Endometrial microvascular endothelial cells (primary cell): Measurements from ENCODE around the gene TGFA. TPM values are rescaled to one million over a fixed set of nuclear protein-coding genes. Genes with fewer than 3 reads are reported as not detected.

Experiments used
- in situ Hi-C: cut with HindIII; loops from 2 replicates; pipeline ENCODE4 v1.10.0; 2017; ENCODE audit warnings: low sequenced_read_pairs, low pct_unique_long_range_greater_than_20kb; ENCODE audit errors: inconsistent ontology term
- total RNA-seq: library from RNA; depleted of rRNA; stranded (reverse); fragments of >200 nt; gene quantifications from one replicate; pipeline ENCODE4 v1.2.3, GENCODE V29; 2015; ENCODE audit errors: inconsistent ontology term

The TGFA gene
- total RNA-seq, result not detected

DNA sequence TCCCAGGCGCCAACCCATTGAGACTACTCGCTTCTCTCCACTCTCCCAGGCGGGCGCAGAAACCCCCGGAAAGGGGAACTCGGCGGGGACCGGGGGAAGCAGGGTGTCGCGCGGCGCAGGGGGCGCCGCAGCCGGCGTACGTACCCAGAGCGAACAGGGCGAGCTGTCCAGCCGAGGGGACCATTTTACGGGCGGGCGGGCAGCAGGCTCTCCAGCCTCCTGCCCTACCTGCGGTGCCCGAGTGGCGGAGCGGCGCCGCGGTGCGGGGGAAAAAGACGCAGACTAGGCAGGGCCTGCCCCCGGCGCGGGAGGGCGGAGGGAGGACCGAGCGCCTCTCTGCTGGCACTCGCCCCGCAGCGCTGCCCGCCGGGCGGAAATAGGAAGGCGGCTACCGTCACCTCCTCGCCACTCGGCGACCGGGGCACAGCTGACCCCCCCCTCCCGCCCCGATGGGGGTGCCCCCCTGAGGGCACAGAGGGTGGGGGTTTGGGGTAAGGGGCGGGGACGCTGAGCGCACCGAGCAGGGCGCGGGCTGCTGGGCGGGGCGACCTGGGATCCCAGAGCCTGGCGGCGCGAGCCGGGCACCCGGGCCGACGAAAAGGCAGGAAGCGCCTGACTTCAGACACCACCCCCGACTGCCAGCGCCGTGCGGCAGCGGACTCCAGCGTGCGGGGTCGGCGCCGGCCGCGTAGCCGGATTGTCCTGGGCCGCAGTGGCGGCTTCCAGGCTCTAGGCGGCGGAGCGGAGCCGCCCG, at the start of gene TGFA:
Gene TGFA (minus strand): TSS at position 243 of the 754 bp plus-strand sequence. CDS start 59 bp downstream, at position 184.
- in situ Hi-C loops, result loop anchor here (25.0 kb wide), 1 partner anchor 91 kb away; no protein-coding TSS in a partner anchor

DNA sequence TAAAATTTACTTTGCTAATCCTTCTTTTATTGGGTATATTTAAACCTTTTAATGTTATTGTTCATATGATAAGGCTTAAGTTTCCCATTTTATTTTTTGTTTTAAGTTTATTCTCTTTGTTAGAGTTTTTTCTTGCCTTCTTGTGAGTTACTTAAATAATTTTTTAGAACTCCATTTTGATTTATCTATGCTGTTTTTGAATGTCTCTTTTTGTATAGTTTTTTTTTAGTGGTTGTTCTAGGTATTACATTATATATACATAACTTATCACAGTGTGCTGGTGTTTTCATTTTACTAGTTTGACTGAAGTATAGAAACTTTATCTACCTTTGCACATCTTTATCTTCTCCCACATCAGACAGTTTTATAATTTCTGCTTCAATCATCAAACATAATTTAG, 49.4 kb upstream of the TGFA start:
- in situ Hi-C loops, result no loop called here

GRCh38 chr2:70598197-70598596, 44.6 kb upstream of the TGFA start:
- in situ Hi-C loops, result no loop called here

DNA sequence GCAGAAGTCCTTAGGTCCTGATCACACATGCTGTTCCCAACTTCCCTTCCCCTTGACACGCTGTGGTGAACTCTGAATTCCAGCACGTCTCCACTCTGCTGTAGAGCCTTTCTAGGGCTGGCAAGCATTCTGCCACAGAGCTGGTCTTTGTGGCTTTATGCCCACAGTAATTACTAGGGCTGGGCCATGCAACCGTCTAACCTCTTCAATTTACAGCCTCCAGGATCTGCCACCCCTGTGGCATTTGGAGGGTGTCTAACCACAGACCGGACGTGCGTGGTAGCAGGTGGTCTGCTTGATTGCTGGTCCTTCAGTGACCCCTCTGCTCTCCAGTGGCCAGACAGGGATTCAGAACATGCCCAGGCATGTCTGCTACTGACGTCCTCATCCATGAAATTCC, 43.1 kb upstream of the TGFA start:
- in situ Hi-C loops, result no loop called here

GRCh38 chr2:70596293-70596692, 42.7 kb upstream of the TGFA start:
- in situ Hi-C loops, result no loop called here

DNA sequence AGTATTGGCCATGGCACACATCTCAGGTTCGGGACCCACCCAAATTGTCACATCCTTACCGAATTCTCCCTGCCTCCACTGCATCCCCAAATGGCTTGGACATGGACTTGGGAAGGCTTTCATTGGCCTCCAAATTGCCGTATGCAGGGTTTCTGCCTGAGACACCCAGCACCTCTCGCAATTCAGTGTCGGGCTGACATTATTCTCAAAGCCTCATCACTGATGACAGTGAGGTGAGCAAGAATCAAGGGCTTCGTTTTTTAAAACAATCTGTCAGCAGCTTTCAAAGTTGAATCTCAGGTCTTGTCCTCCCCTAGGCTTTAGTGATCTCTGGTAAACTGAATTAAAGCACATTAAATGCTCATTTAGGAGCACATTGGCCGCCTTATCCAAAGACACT, 29.5 kb upstream of the TGFA start:
- in situ Hi-C loops, result no loop called here

- in situ Hi-C loops, result no loop called here
These were observed 26.7 kb upstream of the TGFA start for GRCh38 chr2:70580352-70580751.

DNA sequence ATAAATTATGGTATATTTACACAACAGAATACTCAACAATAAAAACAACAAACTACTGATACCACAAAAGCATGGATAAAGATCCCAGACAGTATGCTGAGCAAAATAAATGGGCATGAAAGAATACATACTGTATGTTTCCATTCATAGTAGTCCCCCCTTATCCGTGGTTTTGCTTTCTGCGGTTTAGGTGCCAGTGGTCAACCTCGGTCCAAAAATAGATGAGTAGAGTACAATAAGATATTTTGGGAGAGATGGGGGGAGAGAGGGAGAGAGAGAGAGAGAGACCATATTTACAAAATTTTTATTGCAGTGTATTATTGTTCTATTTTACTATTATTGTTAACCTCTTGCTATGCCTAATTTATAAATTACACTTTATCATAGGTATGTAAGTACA, 21.0 kb upstream of the TGFA start:
- in situ Hi-C loops, result loop anchor here (25.0 kb wide), 1 partner anchor 112 kb away; no protein-coding TSS in a partner anchor

GRCh38 chr2:70574109-70574508, 20.5 kb upstream of the TGFA start:
- in situ Hi-C loops, result loop anchor here (25.0 kb wide), 1 partner anchor 112 kb away; no protein-coding TSS in a partner anchor

GRCh38 chr2:70570041-70570661, 16.5 kb upstream of the TGFA start:
- in situ Hi-C loops, result loop anchor here (25.0 kb wide), 1 partner anchor 108 kb away; no protein-coding TSS in a partner anchor

GRCh38 chr2:70569559-70569958, 15.9 kb upstream of the TGFA start:
- in situ Hi-C loops, result loop anchor here (25.0 kb wide), 1 partner anchor 107 kb away; no protein-coding TSS in a partner anchor

- in situ Hi-C loops, result loop anchor here (25.0 kb wide), 1 partner anchor 105 kb away; no protein-coding TSS in a partner anchor
These were observed 13.3 kb upstream of the TGFA start for GRCh38 chr2:70566906-70567305.

DNA sequence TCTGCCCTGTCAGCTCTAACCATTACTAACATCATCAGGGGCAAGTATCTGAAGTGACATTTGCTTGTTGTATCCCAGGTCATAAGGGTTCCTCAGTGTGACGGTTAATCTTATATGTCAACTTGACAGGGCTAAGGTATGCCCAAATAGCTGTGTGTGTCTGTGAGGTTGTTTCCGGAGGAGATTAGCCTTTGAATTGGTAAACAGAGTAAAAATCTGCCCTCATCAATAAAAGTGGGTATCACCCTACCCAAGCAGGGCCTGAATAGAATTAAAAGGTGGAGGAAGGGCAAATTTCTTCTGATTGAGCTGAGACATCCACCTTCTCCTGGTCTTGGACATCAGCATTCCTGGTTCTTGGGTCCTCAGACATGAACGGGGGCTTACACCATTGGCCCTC, 12.8 kb upstream of the TGFA start:
- in situ Hi-C loops, result loop anchor here (25.0 kb wide), 1 partner anchor 104 kb away; no protein-coding TSS in a partner anchor

GRCh38 chr2:70565039-70565731, 11.6 kb upstream of the TGFA start:
- in situ Hi-C loops, result loop anchor here (25.0 kb wide), 1 partner anchor 103 kb away; no protein-coding TSS in a partner anchor

DNA sequence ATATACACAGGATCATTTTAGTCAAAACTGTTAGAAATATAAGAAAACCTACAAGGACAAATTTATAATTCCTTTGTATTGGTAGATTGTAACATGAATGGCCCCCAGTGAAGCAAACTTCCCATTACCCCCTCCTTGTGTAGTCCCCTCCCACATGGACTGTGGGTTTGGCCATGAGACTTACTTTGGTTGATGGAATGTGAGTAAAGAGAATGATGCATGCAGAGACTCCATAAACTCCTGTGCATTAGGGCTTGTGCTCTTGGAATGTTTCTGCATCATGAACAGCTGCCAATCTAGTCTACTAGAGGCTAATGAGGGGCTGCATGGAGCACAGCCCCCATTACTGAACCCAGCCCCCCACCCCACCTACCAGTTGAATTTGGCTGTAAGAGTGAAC, 8.3 kb upstream of the TGFA start:
- in situ Hi-C loops, result loop anchor here (25.0 kb wide), 1 partner anchor 100 kb away; no protein-coding TSS in a partner anchor

GRCh38 chr2:70560442-70560841, 6.8 kb upstream of the TGFA start:
- in situ Hi-C loops, result loop anchor here (25.0 kb wide), 1 partner anchor 98 kb away; no protein-coding TSS in a partner anchor

GRCh38 chr2:70560040-70560439, 6.4 kb upstream of the TGFA start:
- in situ Hi-C loops, result loop anchor here (25.0 kb wide), 1 partner anchor 98 kb away; no protein-coding TSS in a partner anchor

DNA sequence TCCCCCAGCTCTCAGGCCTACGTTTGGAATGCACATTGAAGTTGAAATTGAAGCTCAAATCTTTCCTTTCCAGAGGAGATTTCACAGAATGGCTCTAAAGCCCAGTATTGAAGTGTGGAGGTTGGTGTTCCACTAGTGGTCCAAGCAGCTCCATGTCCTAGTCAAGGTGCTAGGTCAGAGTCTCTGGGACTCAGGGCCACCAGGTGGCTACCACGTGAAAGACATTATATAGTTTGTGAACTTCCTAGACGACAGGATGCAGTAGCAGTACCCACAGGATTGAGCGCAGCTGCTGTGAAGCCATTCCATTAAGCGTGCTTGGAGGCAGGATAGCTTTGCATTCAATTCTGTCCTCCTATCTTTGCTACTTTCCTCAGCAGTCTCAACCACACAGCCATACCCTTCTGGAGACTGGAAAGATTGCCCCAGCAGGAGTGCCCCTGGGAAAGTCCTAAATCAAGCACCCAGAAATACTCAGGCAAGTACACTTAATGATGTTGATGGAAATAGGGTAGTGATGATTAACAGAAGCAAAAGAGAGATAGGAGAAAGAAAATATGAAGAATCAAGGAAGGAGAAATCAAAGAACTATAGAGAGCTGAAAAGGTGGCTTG, 4.7 kb upstream of the TGFA start:
- in situ Hi-C loops, result loop anchor here (25.0 kb wide), 1 partner anchor 96 kb away; no protein-coding TSS in a partner anchor
